GM12874 (cell line): ENCODE measurements around the gene FOXL1.

Experiments used
- TF ChIP-seq, protein P1 (sequence below): IDR thresholded peaks from 2 replicates; pipeline ENCODE4 v1.5.1; 2011; ENCODE audit warnings: low read depth, mild to moderate bottlenecking, control low read depth, low read length, moderate library complexity; ENCODE audit not compliant: insufficient read depth

Gene FOXL1

DNA sequence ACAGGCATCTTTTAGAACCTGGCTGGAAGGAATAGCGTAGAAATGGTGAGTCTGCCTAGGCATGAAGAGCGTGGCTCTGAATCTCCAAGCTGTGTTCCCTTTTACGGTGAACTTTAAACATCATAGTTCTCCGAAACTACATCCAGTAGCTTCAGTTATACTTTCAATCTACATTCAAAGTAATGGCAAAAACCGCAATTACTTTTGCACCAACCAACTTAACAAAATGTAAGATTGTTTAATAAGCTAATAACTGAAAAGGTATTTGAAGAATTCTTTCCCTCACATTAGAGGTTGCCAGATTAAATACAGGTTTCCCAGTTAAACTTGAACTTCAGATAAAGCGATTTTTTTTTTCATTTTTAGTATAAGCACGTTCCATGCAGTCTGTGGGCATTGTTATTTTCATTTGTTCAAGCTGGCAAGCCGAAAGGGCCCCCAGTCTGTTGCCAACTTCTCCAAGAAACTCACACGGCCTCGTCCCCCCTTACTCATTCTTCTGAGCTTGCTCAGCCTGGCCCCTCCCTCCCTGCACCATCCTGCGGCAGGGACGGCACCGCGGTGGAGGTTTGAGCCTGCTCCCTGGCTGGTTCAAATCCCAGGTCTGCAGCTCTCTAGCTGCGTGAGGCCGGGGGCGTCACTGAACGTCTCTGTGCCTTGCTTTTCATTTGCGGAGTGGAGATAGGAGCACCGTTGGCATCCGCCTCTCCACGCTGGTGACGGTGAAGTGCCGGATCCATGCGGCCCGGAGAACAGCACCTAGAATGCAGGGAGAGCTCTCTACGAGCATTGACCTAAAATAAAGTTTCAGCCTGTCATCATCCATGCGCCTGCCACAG lies 19.8 kb upstream of the FOXL1 start:
- TF ChIP-seq, protein P1, sequence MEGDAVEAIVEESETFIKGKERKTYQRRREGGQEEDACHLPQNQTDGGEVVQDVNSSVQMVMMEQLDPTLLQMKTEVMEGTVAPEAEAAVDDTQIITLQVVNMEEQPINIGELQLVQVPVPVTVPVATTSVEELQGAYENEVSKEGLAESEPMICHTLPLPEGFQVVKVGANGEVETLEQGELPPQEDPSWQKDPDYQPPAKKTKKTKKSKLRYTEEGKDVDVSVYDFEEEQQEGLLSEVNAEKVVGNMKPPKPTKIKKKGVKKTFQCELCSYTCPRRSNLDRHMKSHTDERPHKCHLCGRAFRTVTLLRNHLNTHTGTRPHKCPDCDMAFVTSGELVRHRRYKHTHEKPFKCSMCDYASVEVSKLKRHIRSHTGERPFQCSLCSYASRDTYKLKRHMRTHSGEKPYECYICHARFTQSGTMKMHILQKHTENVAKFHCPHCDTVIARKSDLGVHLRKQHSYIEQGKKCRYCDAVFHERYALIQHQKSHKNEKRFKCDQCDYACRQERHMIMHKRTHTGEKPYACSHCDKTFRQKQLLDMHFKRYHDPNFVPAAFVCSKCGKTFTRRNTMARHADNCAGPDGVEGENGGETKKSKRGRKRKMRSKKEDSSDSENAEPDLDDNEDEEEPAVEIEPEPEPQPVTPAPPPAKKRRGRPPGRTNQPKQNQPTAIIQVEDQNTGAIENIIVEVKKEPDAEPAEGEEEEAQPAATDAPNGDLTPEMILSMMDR, result no peak

DNA sequence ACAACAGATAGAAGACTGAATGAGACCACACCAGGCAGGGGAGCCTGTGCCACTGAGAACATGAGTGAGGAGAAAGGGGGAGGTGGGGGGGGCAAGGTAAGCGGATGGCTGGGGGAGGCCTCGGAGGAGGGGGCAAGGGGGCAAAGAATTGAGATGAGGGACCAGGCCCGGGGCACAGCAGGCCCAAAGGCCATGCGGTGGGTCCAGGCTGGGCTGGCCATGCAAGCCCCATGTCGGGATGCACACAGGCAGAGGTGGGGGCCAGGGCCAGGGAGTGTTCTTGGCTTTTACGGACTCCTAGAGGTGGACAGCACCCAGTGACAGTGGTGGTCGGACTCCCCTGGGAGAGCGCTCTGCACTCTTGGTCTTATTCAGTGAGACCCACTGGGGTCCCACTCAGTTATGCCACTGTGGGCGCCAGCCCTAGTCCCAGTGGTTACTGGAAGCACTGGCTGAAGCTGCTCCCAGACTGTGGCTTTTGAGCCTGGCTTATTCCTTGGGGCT lies 18.5 kb upstream of the FOXL1 start:
- TF ChIP-seq, protein P1, result no peak

- TF ChIP-seq, protein P1, result no peak
Observed at GRCh38 chr16:86562356-86562755, 16.0 kb upstream of the FOXL1 start.

DNA sequence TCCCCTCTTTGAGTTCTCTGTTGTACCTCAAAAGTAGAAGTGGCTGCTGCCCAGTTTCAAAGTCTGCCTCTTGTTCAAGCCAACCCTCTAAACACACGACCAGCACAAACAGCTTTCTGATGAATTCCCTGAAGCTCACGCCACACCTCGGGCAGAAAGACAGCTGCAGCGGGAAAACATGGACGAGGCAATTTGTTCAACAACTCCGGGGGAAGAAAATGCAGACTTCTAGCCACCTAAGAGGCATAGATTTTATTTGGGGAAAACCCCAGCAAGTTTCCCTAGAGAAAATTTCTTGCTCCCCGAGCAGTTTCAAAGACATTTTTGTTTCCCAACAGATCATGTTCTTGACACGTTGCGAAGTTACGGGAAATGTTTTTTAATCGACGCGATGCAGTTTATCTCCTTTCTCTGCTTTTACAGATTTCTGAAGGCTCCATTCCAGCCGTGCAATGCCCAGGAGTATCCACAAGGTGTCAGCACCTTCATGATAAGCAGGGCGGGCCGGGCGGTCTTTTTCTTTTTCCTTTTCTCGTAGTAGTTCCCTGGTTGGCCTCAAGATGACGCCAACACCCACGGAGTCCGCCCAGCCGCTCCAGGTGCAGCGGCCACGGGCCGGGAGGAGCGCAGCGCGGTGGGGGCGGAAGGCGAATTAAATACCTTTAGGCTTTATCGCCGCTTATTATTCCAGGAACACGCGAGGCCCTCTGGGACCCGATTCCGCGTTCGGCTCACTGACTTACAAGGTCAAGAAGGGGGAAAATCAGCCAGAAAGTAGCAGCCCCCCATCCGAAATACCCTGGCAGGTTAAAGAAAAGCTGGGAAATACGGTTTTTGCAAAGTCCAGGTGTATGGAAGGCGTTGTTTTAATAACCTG lies 14.6 kb upstream of the FOXL1 start:
- TF ChIP-seq, protein P1, result peak; percentile 98

DNA sequence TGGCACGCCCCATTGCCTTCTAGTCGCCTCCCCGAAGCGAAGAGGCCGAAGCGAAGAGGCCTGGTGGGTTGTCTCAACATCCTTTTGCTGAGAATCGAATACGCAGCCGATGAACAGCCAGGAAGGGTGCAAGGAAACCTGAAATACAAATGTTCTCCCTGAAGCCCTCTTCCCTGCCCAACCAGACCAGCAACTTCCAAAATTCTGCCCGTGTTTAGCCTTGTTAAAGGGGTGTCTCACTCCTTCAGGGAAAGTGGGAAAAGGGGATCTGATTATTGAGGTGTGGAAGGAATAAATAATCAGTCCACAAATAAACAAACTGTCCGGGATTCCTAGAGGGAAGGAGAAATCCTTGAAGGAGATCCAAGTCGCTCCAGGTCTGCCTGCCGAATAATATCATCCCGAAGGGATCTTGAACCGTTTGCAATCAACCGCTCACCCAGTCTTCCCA lies 13.1 kb upstream of the FOXL1 start:
- TF ChIP-seq, protein P1, result no peak

DNA sequence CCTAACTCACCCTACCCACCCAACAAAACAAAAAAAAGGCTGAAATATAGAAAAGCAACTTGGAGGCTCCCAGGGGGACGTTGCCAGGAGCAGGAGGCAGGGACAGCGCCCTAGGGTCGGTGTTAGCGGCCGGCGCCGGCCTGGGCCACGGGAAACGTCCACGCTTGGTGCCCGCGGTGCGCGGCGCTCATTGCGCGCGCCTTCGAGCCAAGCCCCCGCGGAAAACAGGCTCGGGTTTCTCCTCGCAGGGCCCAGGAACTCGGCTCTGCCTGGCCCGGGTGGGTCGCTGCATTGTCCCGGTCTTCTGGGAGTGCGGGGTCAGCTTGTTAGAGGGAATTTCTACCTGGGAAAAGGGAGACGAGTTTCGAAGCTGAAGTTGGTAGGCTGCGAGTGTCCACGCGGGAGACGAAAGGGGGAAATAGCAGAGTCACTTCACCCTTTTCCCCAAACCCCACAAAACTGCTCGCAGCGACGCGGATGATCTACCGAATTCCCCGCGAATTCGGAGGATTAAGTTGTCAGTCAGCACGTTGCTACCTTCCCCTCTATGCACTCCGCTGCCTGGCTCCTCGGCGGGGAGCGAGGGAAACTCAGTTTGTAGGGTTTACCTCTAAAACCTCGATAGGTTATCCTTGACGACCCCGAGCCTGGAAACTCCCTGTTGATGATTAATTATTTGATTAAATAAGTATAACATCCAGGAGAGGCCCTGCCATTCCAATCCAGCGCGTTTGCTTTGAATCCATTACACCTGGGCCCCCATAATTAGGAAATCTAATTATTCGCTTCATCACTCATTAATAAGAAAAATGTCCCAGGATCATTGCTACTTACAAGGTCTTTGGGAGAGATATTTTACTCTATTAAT lies 12.5 kb upstream of the FOXL1 start:
- TF ChIP-seq, protein P1, result no peak

GRCh38 chr16:86566601-86566965 lies 11.8 kb upstream of the FOXL1 start, which contains the start of gene FOXC2:
Gene FOXC2, plus strand, starts transcription at chr16:86566829. Its CDS starts 507 bp downstream, at chr16:86567336.
- TF ChIP-seq, protein P1, result no peak
